Activated B cell treated with CpG ODN at 0.5 μM for 24 hours (primary cell): Measurements from ENCODE around the gene PAGR1. TPM values are rescaled to one million over a fixed set of nuclear protein-coding genes. Genes with fewer than 3 reads are reported as not detected.
"Not testable (repeated sequence)": the region's sequence is repeated elsewhere in the genome, so short reads cannot be mapped to it uniquely, and the experiment has no call there.

Source experiments
- ATAC-seq: fragments of 200-7000 bp; cut with Tn5 transposase; one replicate; pipeline ENCODE4 v1.10.0; 2021; ENCODE audit warnings: low read depth, mild to moderate bottlenecking, moderate library complexity
- CTCF ChIA-PET: fragments of 350-600 bp; sonication (Branson Sonifier 250); formaldehyde crosslinking; loops from one replicate; lab custom pipeline; 2021; ENCODE audit warnings: antibody characterized with exemption; lab: Charles Lee
- POLR2A ChIA-PET: fragments of 350-600 bp; sonication (Branson Sonifier 250); formaldehyde crosslinking; loops from one replicate; lab custom pipeline; 2021; ENCODE audit warnings: antibody characterized with exemption; lab: Charles Lee
- DNase-seq: peaks from one replicate; pipeline ENCODE4 v3.0.0; 2022
- H3K27ac Mint-ChIP-seq: one replicate; pipeline ENCODE4 v1.8.0; 2020; ENCODE audit warnings: mixed read lengths
- H3K27me3 Mint-ChIP-seq: one replicate; pipeline ENCODE4 v1.8.0; 2021; ENCODE audit warnings: mixed read lengths
- H3K36me3 Mint-ChIP-seq: one replicate; pipeline ENCODE4 v1.8.0; 2021; ENCODE audit warnings: low read depth, mixed read lengths
- H3K4me1 Mint-ChIP-seq: one replicate; pipeline ENCODE4 v1.8.0; 2021; ENCODE audit warnings: mixed read lengths
- H3K4me3 Mint-ChIP-seq: one replicate; pipeline ENCODE4 v1.8.0; 2020; ENCODE audit warnings: mild to moderate bottlenecking, mixed read lengths
- H3K9me3 Mint-ChIP-seq: one replicate; pipeline ENCODE4 v1.8.0; 2020; ENCODE audit warnings: mixed read lengths
- intact Hi-C: fragments of 100-400 bp; cut with micrococcal nuclease; formaldehyde crosslinking; loops from one replicate; pipeline ENCODE4 v1.15.1; 2024
- total RNA-seq: library from RNA; stranded (reverse); gene quantifications from 2 replicates; pipeline ENCODE4 v1.2.3, GENCODE V29; 2022
- TF ChIP-seq, protein P1 (sequence below): fragments of 200-600 bp; IDR thresholded peaks from one replicate; pipeline ENCODE4 v1.8.0; 2022; ENCODE audit warnings: antibody characterized with exemption, mild to moderate bottlenecking

The PAGR1 gene
- total RNA-seq, 1 donor from 2014 or later, result 18.6 TPM

DNA sequence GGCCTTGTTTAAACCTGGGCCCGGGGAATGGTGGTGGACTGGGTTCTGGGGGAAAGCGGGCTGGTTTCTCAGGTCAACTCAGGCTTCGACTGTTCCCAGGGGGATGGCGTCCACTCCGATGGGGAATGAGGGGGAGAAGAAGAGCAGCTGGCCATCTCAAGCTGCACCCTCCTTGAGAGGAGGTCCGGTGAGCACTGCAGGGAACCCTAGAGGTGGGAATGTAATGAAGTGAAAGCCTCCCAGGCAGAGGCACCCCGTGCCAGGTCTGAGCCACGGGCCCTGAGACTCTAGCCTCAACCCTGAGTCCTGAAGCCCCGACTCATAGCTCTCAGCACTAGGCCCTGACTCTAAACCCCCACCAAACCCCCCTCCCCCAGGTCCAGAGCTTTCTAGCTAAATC, 48.3 kb downstream of the PAGR1 start:
- POLR2A ChIA-PET, result interaction anchor here (0.7 to 1.9 kb wide), 2 partner anchors 74 to 247 kb away, joined by 6 read pairs; partner anchors contain the start of gene KIF22
- intact Hi-C loops, result no loop called here
- CTCF ChIA-PET, result interaction anchor here (0.9 kb wide), 1 partner anchor 132 kb away, joined by 4 read pairs; the partner anchor contains the start of gene INO80E
- peaks cover 24% of the 10 kb centered on the region for H3K36me3 Mint-ChIP-seq
- TF ChIP-seq, protein P1, sequence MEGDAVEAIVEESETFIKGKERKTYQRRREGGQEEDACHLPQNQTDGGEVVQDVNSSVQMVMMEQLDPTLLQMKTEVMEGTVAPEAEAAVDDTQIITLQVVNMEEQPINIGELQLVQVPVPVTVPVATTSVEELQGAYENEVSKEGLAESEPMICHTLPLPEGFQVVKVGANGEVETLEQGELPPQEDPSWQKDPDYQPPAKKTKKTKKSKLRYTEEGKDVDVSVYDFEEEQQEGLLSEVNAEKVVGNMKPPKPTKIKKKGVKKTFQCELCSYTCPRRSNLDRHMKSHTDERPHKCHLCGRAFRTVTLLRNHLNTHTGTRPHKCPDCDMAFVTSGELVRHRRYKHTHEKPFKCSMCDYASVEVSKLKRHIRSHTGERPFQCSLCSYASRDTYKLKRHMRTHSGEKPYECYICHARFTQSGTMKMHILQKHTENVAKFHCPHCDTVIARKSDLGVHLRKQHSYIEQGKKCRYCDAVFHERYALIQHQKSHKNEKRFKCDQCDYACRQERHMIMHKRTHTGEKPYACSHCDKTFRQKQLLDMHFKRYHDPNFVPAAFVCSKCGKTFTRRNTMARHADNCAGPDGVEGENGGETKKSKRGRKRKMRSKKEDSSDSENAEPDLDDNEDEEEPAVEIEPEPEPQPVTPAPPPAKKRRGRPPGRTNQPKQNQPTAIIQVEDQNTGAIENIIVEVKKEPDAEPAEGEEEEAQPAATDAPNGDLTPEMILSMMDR, result no peak
- H3K27ac Mint-ChIP-seq, result no peak overlapping the region
- no peaks in the 10 kb centered on the region for H3K9me3 Mint-ChIP-seq
- H3K4me3 Mint-ChIP-seq, result no peak overlapping the region
- ATAC-seq (no peak), DNase-seq (no peak)
- peaks cover 8% of the 10 kb centered on the region for H3K27me3 Mint-ChIP-seq
- H3K4me1 Mint-ChIP-seq, result peaks cover 24% of the 10 kb centered on the region

DNA sequence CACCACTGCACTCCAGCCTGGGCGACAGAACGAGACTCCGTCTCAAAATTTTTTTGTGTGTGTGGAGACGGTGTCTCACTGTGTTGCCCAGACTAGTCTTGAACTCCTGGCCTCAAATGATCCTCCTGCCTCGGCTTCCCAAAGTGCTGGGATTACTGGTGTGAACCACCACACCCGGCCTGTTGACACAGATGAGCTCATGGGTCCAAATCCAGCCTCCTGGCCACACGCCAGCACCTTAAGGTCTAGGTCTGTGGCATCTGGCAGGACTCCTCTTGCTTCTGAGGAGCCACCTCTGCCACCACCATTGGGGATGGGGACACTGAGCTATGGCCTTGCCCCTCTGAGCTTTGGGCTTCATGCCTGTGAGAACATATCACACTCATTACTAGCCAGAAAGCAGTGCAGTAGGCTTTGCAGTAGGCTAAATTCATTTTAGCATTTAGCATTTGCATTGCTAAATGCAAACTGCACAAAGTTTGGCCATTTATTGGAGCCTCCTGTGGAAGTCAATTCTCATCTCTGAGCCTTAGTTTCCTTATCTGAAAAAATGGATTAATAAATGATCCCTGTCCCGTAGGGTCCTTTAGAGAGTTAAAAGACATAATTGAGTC, 52.6 kb downstream of the PAGR1 start:
- Mint-ChIP-seq H3K9me3 (no peaks in the 10 kb centered on the region), H3K27ac (no peak overlapping the region), H3K36me3 (no peaks in the 10 kb centered on the region), H3K4me3 (no peak overlapping the region), H3K27me3 (peaks cover 8% of the 10 kb centered on the region), H3K4me1 (peaks cover under 1% of the 10 kb centered on the region)
- POLR2A ChIA-PET, result no interaction called here
- intact Hi-C loops, result no loop called here
- TF ChIP-seq, protein P1, result no peak
- CTCF ChIA-PET, result interaction anchor here (1.5 kb wide), 1 partner anchor 20 kb away, joined by 5 read pairs; no protein-coding TSS in a partner anchor
- no peak for ATAC-seq
- DNase-seq, result no peak

GRCh38 chr16:29869067-29869466, 53.1 kb downstream of the PAGR1 start:
- H3K36me3 Mint-ChIP-seq, ATAC-seq, H3K9me3 Mint-ChIP-seq, intact Hi-C loops, DNase-seq, H3K4me1 Mint-ChIP-seq, H3K27me3 Mint-ChIP-seq, H3K4me3 Mint-ChIP-seq, H3K27ac Mint-ChIP-seq: not testable (repeated sequence)
- CTCF ChIA-PET, result interaction anchor here (1.5 kb wide), 1 partner anchor 20 kb away, joined by 5 read pairs; no protein-coding TSS in a partner anchor
- POLR2A ChIA-PET, result interaction anchor here (0.6 to 0.7 kb wide), 2 partner anchors 65 to 900 kb away, joined by 3 to 10 read pairs; no protein-coding TSS in a partner anchor

Other genes with a start within 250 kb of the PAGR1 start
- 2.4 and 2.7 TPM in 2 replicates for gene SPN, start 152.9 kb upstream of the PAGR1 start, total RNA-seq
- 0.64 and 0.84 TPM in 2 replicates for gene QPRT, start 137.0 kb upstream of the PAGR1 start, total RNA-seq
- 20.4 and 22.5 TPM in 2 replicates for gene C16orf54, start 70.2 kb upstream of the PAGR1 start, total RNA-seq
- not detected in 2 replicates for gene ZG16, start 37.9 kb upstream of the PAGR1 start, total RNA-seq
- gene KIF22, start 25.4 kb upstream of the PAGR1 start, total RNA-seq, result 33.1 and 40.1 TPM in 2 replicates
- gene MAZ, start 9.6 kb upstream of the PAGR1 start, total RNA-seq, result 172 and 187 TPM in 2 replicates
- 0.11 and 0.54 TPM in 2 replicates for gene PRRT2, start 4.0 kb upstream of the PAGR1 start, total RNA-seq
- 177 and 179 TPM in 2 replicates for gene MVP, start 4.3 kb downstream of the PAGR1 start, total RNA-seq
- 28.7 and 29.8 TPM in 2 replicates for gene CDIPT, start 47.1 kb downstream of the PAGR1 start, total RNA-seq
- not detected in 2 replicates for gene SEZ6L2, start 83.4 kb downstream of the PAGR1 start, total RNA-seq
- 0.12 TPM in 1 of 2 replicates, not detected in the other for gene ASPHD1, start 84.3 kb downstream of the PAGR1 start, total RNA-seq
- gene KCTD13, start 110.1 kb downstream of the PAGR1 start, total RNA-seq, result 37.5 and 44.4 TPM in 2 replicates
- 50.3 and 50.8 TPM in 2 replicates for gene TMEM219, start 145.9 kb downstream of the PAGR1 start, total RNA-seq
- gene TAOK2, start 157.7 kb downstream of the PAGR1 start, total RNA-seq, result 30.5 and 36.1 TPM in 2 replicates
- gene HIRIP3, start 179.5 kb downstream of the PAGR1 start, total RNA-seq, result 10.5 and 14.2 TPM in 2 replicates
- gene INO80E, start 180.1 kb downstream of the PAGR1 start, total RNA-seq, result 83.5 and 93.6 TPM in 2 replicates
- gene DOC2A, start 194.9 kb downstream of the PAGR1 start, total RNA-seq, result not detected in 2 replicates
- gene C16orf92, start 207.0 kb downstream of the PAGR1 start, total RNA-seq, result not detected in 2 replicates
- gene TLCD3B, start 215.1 kb downstream of the PAGR1 start, total RNA-seq, result not detected in 2 replicates
- gene ALDOA, start 249.6 kb downstream of the PAGR1 start, total RNA-seq, result 611 and 613 TPM in 2 replicates